NCI-H128 (cell line): ENCODE data around the gene SH3BGRL.
"Not testable (repeated sequence)": the region's sequence is repeated elsewhere in the genome, so short reads cannot be mapped to it uniquely, and the experiment has no call there.

ENCODE experiments used
- DNase-seq: peaks from one replicate; lab custom pipeline; 2025; ENCODE audit not compliant: unreplicated experiment; lab: John Stamatoyannopoulos, UW

SH3BGRL gene

DNA sequence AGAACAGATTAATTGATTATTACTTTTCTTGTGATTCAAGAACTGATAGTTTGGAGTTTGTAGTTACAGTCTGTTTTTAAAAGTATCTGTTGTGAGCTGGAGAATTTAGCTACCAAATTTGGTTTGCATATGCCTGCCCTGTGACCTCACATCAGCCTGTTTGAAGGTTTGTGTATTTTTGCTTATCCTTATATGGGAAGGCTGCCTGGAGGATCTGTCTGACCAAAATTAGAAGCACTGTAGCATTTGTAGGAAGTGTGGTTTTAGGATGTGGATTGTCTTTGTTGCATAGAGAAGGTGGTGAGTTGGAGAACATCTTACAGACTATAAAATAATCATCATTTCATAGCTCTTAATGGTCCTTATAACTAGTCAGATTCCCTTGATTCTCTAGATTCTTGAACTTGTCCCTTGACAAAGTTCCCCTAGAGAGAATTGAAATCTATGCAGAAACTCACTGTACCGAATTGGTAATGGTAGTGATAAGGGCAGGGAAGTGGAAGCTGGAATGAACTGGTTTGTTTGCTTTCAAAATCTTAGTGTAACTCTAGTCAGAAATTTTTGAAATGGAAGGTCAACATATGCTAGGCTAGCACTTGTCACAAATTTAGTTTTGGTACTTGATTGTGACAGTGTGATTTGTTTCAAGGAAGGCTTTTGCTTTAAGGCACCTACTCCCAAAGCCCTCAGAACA lies 57.3 kb downstream of the SH3BGRL start:
- DNase-seq, result no peak

DNA sequence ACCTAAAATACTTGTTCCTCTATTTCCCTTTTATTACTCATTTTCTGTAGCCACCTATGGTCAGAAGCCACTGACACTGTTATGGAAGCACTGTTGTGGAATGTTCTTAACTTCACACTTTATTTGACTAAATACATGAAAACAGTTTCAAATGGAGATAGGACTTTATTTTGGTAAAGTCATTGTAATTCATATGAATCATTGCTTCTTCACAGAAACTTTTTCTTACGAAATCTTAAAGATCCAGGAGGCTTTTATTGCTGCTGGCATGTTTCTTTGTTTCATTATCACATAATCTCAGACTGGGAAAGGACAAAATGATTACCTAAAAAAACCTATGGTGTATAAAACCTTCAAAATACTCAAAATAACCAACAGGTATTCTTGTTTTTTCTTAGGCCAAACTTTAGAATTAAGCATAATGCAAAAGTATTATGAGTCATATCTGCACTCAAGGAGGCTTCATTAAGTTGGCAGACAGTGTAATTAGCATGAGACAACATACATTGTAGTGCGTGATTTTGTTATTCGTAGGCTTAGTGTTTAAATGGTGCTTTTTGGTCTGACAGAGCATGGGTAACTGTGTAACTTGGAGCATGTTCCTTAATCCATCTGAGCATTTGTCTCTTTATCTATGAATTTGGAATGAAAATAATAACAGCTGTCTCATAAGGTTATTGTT lies 58.0 kb downstream of the SH3BGRL start:
- no peak for DNase-seq

GRCh38 chrX:81261576-81261975 lies 59.7 kb downstream of the SH3BGRL start:
- DNase-seq, result no peak

DNA sequence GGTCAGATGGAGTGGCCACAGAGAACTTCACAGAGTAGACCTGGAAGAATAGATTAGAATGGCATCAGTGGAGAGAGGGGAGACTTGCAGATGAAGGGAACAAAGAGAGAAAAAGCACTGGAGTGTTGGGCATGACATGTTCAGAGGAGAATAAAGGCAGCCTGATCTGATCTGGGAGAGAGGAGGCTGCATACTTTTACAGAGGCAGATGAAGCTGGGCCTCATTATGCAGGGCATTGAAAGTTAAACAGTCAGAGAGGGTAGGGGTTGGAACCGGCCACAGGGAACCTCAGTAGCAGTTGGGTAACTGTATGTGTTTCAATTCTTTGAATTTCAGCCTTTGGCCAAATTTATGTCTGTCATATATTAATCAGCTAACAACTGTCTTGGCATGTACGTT lies 61.2 kb downstream of the SH3BGRL start:
- no peak for DNase-seq

GRCh38 chrX:81278616-81279015 lies 76.7 kb downstream of the SH3BGRL start:
- DNase-seq, result no peak

DNA sequence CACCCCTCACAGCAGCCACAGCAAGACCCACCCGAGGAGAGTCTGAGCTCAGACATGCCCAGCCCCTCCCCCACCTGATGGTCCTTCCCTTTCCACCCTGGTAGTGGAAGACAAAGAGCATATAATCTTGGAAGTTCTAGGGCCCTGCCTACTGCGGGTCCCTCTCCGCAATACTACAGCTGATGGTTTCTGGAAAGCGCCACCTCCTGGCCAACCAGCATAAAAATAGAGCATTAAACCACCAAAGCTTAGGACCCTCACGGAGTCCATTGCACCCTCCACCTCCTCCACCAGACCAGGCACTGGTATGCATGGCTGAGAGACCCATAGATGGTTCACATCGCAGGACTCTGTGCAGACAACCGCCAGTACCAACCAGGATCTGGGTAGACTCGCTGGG lies 78.2 kb downstream of the SH3BGRL start:
- no peak for DNase-seq

DNA sequence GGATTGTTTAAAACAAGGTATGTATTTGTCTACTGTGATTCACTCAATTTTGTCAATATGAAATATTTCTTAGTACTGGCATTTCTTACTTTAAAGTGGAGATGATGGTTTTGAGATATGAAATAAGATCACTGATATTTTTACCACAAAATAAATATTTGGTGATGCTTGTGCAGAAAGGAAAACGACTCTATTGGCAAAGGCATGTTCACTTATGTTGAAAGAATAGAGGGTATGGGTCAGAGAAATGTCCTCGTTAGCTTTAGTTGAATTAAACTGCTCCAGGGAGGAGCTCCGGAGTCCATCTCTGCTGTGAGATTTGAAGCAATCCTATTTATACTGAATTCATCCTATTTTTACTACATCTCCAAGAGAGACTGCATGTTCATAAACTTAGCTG lies 84.2 kb downstream of the SH3BGRL start:
- no peak for DNase-seq

DNA sequence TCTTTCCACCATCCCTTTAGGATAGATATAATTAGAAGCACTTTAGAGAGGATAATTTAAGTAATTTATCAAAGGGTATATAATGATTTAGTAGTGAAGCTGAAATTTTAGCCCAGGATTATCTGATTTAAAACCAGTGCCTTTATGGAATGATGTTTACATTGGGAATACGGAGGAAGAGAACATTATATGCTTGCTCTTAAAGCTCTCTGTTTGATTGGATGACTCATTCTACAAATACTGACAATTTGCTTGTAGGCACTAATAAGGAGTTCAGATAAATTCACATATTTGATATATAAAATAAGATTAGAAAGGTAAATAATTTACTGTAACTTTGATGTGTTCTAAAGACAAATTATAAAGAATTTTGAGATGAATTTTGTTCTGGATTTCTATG lies 84.7 kb downstream of the SH3BGRL start:
- no peak for DNase-seq

DNA sequence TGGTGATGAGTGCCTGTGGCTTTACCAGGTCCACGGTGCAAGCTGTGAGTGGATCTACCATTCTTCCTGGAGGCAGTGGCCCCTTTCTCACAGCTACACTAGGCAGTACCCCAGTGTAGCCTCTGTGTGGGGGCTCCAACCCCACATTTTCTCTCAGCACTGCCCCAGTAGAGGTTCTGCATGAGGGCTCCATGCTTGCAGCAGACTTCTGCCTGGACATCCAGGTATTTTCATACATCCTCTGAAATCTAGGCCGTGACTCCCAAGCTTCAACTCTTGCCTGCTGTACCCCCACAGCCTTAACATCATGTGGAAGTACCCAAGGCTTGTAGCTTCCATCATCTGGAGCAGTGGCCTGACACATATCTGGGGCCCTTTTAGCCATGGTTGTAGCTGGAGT lies 90.1 kb downstream of the SH3BGRL start:
- DNase-seq, result no peak

- no peak for DNase-seq
These were observed 92.2 kb downstream of the SH3BGRL start for GRCh38 chrX:81294101-81294500.

GRCh38 chrX:81301877-81302276 lies 100.0 kb downstream of the SH3BGRL start:
- DNase-seq, result no peak

GRCh38 chrX:81304563-81304962 lies 102.7 kb downstream of the SH3BGRL start:
- DNase-seq, result no peak

GRCh38 chrX:81305240-81305639 lies 103.3 kb downstream of the SH3BGRL start:
- no peak for DNase-seq

GRCh38 chrX:81308086-81308829 lies 106.4 kb downstream of the SH3BGRL start:
- no peak for DNase-seq

DNA sequence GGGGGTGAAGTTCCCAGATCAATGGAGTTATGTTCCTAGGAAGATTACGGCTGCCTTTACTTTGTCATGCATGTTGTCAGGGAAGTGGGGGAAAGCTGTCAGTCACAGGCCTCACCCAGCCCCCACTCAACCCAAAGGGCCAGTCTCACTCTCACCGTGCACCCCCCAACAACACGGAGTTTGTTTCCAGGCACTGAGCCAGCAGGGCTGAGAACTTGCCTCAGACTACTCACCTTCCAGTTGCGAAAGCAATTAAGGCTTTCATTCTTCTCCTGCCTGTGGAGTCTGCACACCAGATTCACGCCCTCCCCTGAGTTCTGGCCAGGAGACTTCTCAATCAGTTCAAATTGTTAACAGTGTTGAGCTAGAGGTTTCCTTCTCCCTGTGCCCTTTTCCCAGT lies 114.3 kb downstream of the SH3BGRL start:
- DNase-seq, result no peak

- DNase-seq, result not testable (repeated sequence)
These were observed 129.8 kb downstream of the SH3BGRL start for GRCh38 chrX:81331653-81332052.

DNA sequence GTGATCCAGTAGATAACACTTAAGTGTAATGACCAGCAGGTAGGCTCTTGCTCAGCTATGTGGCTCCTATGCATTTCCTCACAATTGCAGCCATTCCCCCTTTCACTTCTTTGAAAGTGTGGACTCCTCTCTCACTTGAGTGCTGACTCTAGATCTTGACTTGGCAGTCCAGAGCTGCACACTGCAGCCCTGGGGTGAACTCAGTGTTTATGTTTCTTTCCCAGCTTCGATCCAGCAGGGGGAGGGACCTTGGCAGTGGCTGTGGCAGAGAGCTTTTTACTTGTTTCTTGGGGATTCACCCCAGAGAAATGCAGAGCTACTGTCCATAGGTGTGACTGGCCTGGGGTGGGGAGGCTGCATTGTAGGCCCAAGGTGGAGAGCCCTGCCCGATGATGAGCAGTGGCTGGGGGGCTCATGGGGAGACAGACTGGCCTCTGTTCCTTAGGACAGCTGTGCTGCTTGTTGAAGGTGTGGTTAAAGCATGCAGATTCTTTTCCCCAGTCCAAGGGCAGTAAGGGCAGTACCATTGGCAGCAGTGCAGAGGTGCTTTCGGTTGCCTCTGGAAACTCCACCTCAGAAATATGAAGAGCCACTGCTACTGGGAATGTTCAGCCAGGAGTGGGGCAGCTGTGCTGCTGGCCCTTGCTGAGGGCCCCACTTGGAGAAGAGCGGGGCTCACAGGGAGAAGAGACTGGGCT lies 134.7 kb downstream of the SH3BGRL start:
- no peak for DNase-seq

GRCh38 chrX:81337805-81338204 lies 135.9 kb downstream of the SH3BGRL start:
- no peak for DNase-seq

DNA sequence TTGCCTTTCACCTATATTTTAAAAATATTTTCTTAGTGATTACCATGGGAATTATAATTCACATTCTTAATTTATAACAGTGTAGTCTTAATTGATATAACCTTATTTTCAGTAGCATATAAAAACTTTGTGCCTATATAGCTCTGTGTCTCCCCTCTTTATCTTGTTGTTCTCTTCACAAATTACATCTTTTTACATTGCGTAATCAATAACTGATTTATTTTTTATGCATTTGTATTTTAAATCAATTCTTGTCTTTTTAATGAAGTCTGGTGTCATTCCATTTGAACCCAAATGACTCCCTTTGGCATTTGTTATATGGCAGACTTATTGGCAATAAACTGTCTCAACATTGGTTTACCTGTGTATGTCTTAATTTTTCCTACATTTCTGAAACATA lies 137.0 kb downstream of the SH3BGRL start:
- DNase-seq, result no peak

GRCh38 chrX:81345296-81345695 lies 143.4 kb downstream of the SH3BGRL start:
- not testable (repeated sequence) for DNase-seq
